Endothelial cell (in vitro differentiated cells): ENCODE data around the gene MBLAC1. TPM values are rescaled to one million over a fixed set of nuclear protein-coding genes. Genes with fewer than 3 reads are reported as not detected.

Experiments used
- DNase-seq: peaks from one replicate; pipeline ENCODE4 v3.0.0; 2021; ENCODE audit warnings: low spot score
- H3K27ac Mint-ChIP-seq: one replicate; pipeline ENCODE4 v1.8.0; 2021; ENCODE audit warnings: mixed read lengths, inconsistent platforms; ENCODE audit not compliant: unreplicated experiment
- H3K27me3 Mint-ChIP-seq: one replicate; pipeline ENCODE4 v1.8.0; 2021; ENCODE audit warnings: mild to moderate bottlenecking, moderate library complexity, mixed read lengths, inconsistent platforms; ENCODE audit not compliant: unreplicated experiment
- H3K36me3 Mint-ChIP-seq: one replicate; pipeline ENCODE4 v1.8.0; 2021; ENCODE audit warnings: mild to moderate bottlenecking, low read depth, mixed read lengths, inconsistent platforms; ENCODE audit not compliant: unreplicated experiment
- H3K4me1 Mint-ChIP-seq: one replicate; pipeline ENCODE4 v1.8.0; 2021; ENCODE audit warnings: mild to moderate bottlenecking, mixed read lengths, inconsistent platforms; ENCODE audit not compliant: unreplicated experiment
- H3K4me3 Mint-ChIP-seq: one replicate; pipeline ENCODE4 v1.8.0; 2021; ENCODE audit warnings: mild to moderate bottlenecking, mixed read lengths, inconsistent platforms; ENCODE audit not compliant: unreplicated experiment
- H3K9me3 Mint-ChIP-seq: one replicate; pipeline ENCODE4 v1.8.0; 2021; ENCODE audit warnings: mixed read lengths, inconsistent platforms; ENCODE audit not compliant: unreplicated experiment
- total RNA-seq: library from RNA; stranded (reverse); fragmentation: NEBNext Ultra II Directional; extraction: Animal tissue kit (Norgen Biotek cat#: 25700); gene quantifications from one replicate; pipeline ENCODE4 v1.2.1, GENCODE V29; 2021; ENCODE audit not compliant: unreplicated experiment
- TF ChIP-seq, protein P1 (sequence below): fragments of 200-600 bp; sonication (generic); IDR thresholded peaks from one replicate; pipeline ENCODE4 v1.5.0; 2021; ENCODE audit warnings: antibody characterized with exemption; ENCODE audit not compliant: unreplicated experiment

Gene MBLAC1
- total RNA-seq, 1 donor from 2014 or later, result 1.6 TPM

DNA sequence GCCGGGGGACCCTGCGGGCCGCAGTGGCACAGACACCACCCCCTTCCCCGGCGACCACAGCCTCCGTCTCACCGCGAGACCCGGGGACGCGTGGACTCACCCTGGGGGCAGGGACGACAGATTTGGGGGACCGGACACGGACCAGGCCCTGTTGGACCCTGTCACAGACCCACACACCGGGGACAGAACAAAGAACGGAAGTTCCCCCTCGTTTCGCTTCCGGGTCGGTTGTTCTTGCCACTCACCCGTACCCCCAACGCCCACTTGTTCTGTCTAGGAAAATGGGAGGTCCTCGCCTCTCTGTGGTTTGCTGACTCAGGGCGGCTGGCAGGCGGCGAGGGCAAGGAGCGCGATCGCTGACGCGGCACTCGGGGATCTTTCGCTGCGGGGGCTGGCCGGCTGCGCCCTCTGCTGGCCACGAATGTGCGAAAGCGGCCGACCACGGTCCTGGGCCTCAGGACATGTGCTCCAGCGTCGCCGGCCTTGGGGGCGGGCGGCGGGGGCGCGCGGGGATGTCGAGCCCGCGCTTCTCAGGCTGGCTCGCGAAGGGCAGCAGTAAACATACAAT lies 45.1 kb upstream of the MBLAC1 start, which contains the start of gene ZNF3:
Gene ZNF3, minus strand, starts transcription at position 189 of the 568 bp plus-strand sequence. CDS start 4,366 bp downstream, outside the sequence.
- Mint-ChIP-seq H3K27ac (peak within 1 kb of the TSS; percentile 98), H3K4me3 (peak within 1 kb of the TSS; percentile 96), H3K27me3 (peaks cover 28% of the 10 kb centered on the region), H3K4me1 (peaks cover 22% of the 10 kb centered on the region), H3K36me3 (peaks cover 23% of the 10 kb centered on the region), H3K9me3 (no peaks in the 10 kb centered on the region)
- TF ChIP-seq, protein P1, sequence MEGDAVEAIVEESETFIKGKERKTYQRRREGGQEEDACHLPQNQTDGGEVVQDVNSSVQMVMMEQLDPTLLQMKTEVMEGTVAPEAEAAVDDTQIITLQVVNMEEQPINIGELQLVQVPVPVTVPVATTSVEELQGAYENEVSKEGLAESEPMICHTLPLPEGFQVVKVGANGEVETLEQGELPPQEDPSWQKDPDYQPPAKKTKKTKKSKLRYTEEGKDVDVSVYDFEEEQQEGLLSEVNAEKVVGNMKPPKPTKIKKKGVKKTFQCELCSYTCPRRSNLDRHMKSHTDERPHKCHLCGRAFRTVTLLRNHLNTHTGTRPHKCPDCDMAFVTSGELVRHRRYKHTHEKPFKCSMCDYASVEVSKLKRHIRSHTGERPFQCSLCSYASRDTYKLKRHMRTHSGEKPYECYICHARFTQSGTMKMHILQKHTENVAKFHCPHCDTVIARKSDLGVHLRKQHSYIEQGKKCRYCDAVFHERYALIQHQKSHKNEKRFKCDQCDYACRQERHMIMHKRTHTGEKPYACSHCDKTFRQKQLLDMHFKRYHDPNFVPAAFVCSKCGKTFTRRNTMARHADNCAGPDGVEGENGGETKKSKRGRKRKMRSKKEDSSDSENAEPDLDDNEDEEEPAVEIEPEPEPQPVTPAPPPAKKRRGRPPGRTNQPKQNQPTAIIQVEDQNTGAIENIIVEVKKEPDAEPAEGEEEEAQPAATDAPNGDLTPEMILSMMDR, result peak; percentile 98
- DNase-seq, result peak; percentile 99

DNA sequence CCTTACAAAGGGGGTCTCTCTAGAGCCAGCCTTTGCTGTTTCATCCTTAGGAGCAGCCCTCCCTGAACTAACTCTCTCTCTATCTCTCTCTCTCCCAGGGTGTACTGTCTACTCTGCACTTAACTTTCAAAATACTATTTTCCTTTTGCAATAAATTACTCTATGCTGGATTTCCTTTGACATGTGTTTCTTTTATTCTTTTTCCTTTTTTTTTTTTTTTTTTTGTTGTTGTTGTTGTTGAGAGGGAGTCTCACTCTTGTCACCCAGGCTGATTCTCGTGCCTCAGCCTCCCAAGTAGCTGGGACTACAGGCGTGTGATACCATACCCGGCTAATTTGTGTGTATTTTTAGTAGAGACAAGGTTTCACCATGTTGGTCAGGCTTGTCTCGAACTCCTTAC lies 43.8 kb upstream of the MBLAC1 start:
- DNase-seq, result no peak
- Mint-ChIP-seq H3K4me3 (peak overlapping the region; percentile 92), H3K27ac (peak overlapping the region; percentile 98), H3K4me1 (peaks cover 28% of the 10 kb centered on the region), H3K9me3 (no peaks in the 10 kb centered on the region), H3K27me3 (peaks cover 28% of the 10 kb centered on the region), H3K36me3 (peaks cover 15% of the 10 kb centered on the region)
- TF ChIP-seq, protein P1, result no peak

DNA sequence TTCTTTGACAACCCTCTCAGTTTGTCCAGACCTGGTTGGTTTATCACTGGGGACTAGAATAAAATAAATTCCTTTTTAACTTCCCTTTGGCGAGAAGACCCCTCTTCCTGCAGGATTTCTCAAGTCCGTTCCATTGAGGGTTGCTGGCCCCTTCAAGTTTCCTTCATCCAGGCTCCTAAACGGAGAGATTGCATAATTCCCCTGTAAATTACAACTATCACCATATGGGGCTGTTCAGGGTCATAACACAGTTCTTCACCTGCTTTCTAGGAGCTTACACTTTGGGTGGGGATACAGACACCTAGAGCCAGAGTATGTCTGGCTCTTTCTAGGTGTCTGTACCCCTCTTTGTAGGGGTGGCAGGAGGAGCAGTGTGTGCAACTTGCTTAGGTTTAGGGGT lies 41.3 kb upstream of the MBLAC1 start:
- no peak overlapping the region for H3K4me3 Mint-ChIP-seq
- H3K36me3 Mint-ChIP-seq, result peaks cover 12% of the 10 kb centered on the region
- peaks cover 17% of the 10 kb centered on the region for H3K27me3 Mint-ChIP-seq
- H3K9me3 Mint-ChIP-seq, result no peaks in the 10 kb centered on the region
- TF ChIP-seq, protein P1, result no peak
- peaks cover 32% of the 10 kb centered on the region for H3K4me1 Mint-ChIP-seq
- no peak for DNase-seq
- H3K27ac Mint-ChIP-seq, result no peak overlapping the region

DNA sequence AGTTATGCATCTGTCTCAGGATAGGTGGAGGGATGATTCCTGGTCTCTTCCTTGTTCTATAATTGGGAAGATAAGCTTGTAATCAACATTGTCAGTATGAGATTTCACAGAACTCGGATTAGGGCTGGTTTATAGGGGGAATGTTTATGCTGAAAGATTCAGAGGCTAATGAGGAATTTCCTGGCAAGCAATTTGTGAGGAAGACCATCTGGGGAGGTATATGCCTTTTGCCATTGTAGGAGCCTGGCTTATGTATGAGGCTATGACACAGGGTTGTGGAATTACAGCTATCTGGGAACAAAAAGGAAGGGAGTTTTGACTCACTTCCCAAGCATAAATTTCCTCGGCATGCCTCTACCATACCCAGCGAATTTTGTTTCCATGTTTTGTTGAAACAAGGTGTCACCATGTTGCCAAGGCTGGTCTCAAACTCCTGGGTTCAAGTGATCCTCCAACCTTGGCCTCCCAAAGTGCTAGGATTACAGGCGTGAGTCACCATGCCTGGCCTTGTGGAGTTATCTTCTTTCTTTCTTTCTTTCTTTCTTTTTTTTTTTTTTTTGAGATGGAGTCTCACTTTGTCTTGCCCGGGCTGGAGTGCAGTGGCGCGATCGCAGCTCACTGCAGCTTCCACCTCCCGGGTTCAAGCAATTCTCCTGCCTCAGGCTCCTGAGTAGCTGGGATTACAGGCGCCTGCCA lies 39.6 kb upstream of the MBLAC1 start:
- no peak for DNase-seq
- peaks cover 18% of the 10 kb centered on the region for H3K36me3 Mint-ChIP-seq
- peaks cover 34% of the 10 kb centered on the region for H3K4me1 Mint-ChIP-seq
- H3K4me3 Mint-ChIP-seq, result peak overlapping the region; percentile 61
- H3K9me3 Mint-ChIP-seq, result no peaks in the 10 kb centered on the region
- H3K27ac Mint-ChIP-seq, result no peak overlapping the region
- TF ChIP-seq, protein P1, result no peak
- peaks cover 13% of the 10 kb centered on the region for H3K27me3 Mint-ChIP-seq

DNA sequence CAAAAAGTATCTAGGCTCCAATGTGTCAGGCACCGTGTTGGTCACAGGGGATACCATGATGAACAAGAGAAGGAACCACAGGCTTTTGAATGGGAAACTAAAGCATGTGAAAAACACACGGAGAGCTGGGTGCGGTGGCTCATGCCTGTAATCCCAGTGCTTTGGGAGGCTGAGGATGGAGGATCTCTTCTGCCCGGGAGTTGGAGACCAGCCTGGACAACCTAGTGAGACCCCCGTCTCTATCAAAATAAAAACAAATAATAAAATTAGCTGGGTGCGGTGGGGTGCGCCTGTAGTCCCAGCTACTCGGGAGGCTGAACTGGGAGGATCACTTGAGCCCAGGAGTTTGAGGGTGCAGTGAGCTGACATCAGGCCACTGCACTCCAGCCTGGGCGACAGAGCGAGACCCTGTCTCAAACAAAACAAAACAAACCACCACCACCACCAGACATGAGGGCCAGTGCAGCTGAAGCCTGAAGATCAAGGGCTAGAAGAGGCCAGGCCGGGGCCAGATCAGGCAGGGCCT lies 38.6 kb upstream of the MBLAC1 start:
- peaks cover 12% of the 10 kb centered on the region for H3K27me3 Mint-ChIP-seq
- H3K4me3 Mint-ChIP-seq, result peak overlapping the region; percentile 94
- DNase-seq, result no peak
- peaks cover 37% of the 10 kb centered on the region for H3K4me1 Mint-ChIP-seq
- H3K9me3 Mint-ChIP-seq, result no peaks in the 10 kb centered on the region
- TF ChIP-seq, protein P1, result no peak
- peak overlapping the region; percentile 92 for H3K27ac Mint-ChIP-seq
- H3K36me3 Mint-ChIP-seq, result peaks cover 27% of the 10 kb centered on the region
